WTC11 (cell line): ENCODE data around the gene DNAJC17. TPM values are rescaled to one million over a fixed set of nuclear protein-coding genes. Genes with fewer than 3 reads are reported as not detected.

Source experiments
- ATAC-seq: fragments of 200-7000 bp; cut with Tn5 transposase; 2 replicates; pipeline ENCODE4 v1.10.0; 2021; ENCODE audit warnings: mild to moderate bottlenecking, moderate library complexity
- CTCF ChIA-PET: fragments of 300-600 bp; sonication (Branson Sonifier 250); formaldehyde crosslinking; loops from one replicate; lab custom pipeline; 2021; ENCODE audit warnings: antibody characterized with exemption; lab: Charles Lee
- POLR2A ChIA-PET: fragments of 350-600 bp; sonication (Branson Sonifier 250); formaldehyde crosslinking; loops from one replicate; lab custom pipeline; 2021; ENCODE audit warnings: antibody characterized with exemption; lab: Charles Lee
- DNase-seq: peaks from one replicate; pipeline ENCODE4 v3.0.0; 2021; ENCODE audit warnings: low spot score
- H3K27ac Mint-ChIP-seq: 2 replicates; pipeline ENCODE4 v1.8.0; 2021; ENCODE audit warnings: mixed read lengths
- H3K27me3 Mint-ChIP-seq: 2 replicates; pipeline ENCODE4 v1.8.0; 2021; ENCODE audit warnings: low read depth, mild to moderate bottlenecking, moderate library complexity, mixed read lengths
- H3K36me3 Mint-ChIP-seq: 2 replicates; pipeline ENCODE4 v1.8.0; 2021; ENCODE audit warnings: mixed read lengths
- H3K4me1 Mint-ChIP-seq: 2 replicates; pipeline ENCODE4 v1.8.0; 2022; ENCODE audit warnings: mixed read lengths
- H3K4me3 Mint-ChIP-seq: 2 replicates; pipeline ENCODE4 v1.8.0; 2021; ENCODE audit warnings: mild to moderate bottlenecking, moderate library complexity, mixed read lengths
- H3K9me3 Mint-ChIP-seq: 2 replicates; pipeline ENCODE4 v1.8.0; 2021; ENCODE audit warnings: mixed read lengths
- ATF6 ChIP-seq: sonication (generic); formaldehyde crosslinking; IDR thresholded peaks from 2 replicates; pipeline ENCODE4 v1.8.1; 2023; ENCODE audit warnings: mild to moderate bottlenecking, missing genetic modification reagents
- CREM ChIP-seq: sonication (generic); formaldehyde crosslinking; IDR thresholded peaks from 2 replicates; pipeline ENCODE4 v1.8.1; 2022; ENCODE audit warnings: mild to moderate bottlenecking, missing genetic modification reagents, moderate library complexity
- ELF4 ChIP-seq: sonication (generic); formaldehyde crosslinking; IDR thresholded peaks from 2 replicates; pipeline ENCODE4 v1.8.1; 2022; ENCODE audit warnings: low read depth, mild to moderate bottlenecking, moderate library complexity, missing genetic modification reagents
- ETV6 ChIP-seq: sonication (generic); formaldehyde crosslinking; IDR thresholded peaks from 2 replicates; pipeline ENCODE4 v1.8.1; 2022; ENCODE audit warnings: mild to moderate bottlenecking, missing genetic modification reagents
- FOXK1 ChIP-seq: sonication (generic); formaldehyde crosslinking; IDR thresholded peaks from 2 replicates; pipeline ENCODE4 v1.8.0; 2022; ENCODE audit warnings: mild to moderate bottlenecking, moderate library complexity, missing genetic modification reagents
- HMGA2 ChIP-seq: fragments of 250-450 bp; sonication (Bioruptor Pico); IDR thresholded peaks from 2 replicates; pipeline ENCODE4 v1.4.0; 2021; ENCODE audit warnings: mild to moderate bottlenecking, moderate library complexity
- KAT7 ChIP-seq: sonication (generic); formaldehyde crosslinking; IDR thresholded peaks from 2 replicates; pipeline ENCODE4 v1.8.1; 2023; ENCODE audit warnings: missing genetic modification reagents, mild to moderate bottlenecking, borderline replicate concordance
- MYBL2 ChIP-seq: sonication (generic); formaldehyde crosslinking; IDR thresholded peaks from 2 replicates; pipeline ENCODE4 v1.8.1; 2023; ENCODE audit warnings: mild to moderate bottlenecking, moderate library complexity, missing genetic modification reagents
- NFATC4 ChIP-seq: fragments of 250-450 bp; sonication (Bioruptor Pico); IDR thresholded peaks from 2 replicates; pipeline ENCODE4 v1.9.0; 2021; ENCODE audit warnings: mild to moderate bottlenecking
- NR2C2 ChIP-seq: sonication (generic); formaldehyde crosslinking; IDR thresholded peaks from 2 replicates; pipeline ENCODE4 v1.8.0; 2022; ENCODE audit warnings: mild to moderate bottlenecking, missing genetic modification reagents
- OVOL2 ChIP-seq: fragments of 250-450 bp; sonication (Bioruptor Pico); IDR thresholded peaks from 2 replicates; pipeline ENCODE4 v1.9.0; 2021; ENCODE audit warnings: mild to moderate bottlenecking, borderline replicate concordance
- RELA ChIP-seq: sonication (generic); formaldehyde crosslinking; IDR thresholded peaks from 2 replicates; pipeline ENCODE4 v1.8.1; 2022; ENCODE audit warnings: missing genetic modification reagents, mild to moderate bottlenecking, borderline replicate concordance
- ZBTB43 ChIP-seq: sonication (generic); formaldehyde crosslinking; IDR thresholded peaks from 2 replicates; pipeline ENCODE4 v1.8.1; 2023; ENCODE audit warnings: mild to moderate bottlenecking, missing genetic modification reagents
- ZNF396 ChIP-seq: fragments of 250-450 bp; sonication (Bioruptor Pico); IDR thresholded peaks from 2 replicates; pipeline ENCODE4 v1.8.0; 2021; ENCODE audit warnings: mild to moderate bottlenecking, moderate library complexity, borderline replicate concordance
- total RNA-seq: library from RNA; stranded (reverse); gene quantifications from 3 replicates; pipeline ENCODE4 v1.2.3, GENCODE V29; 2021
- TF ChIP-seq, protein P1 (sequence below): sonication (generic); formaldehyde crosslinking; conservative IDR thresholded peaks from 2 replicates; pipeline ENCODE4 v1.8.1; 2022; ENCODE audit warnings: mild to moderate bottlenecking, missing genetic modification reagents
- TF ChIP-seq, protein P2 (sequence below): fragments of 250-450 bp; sonication (Bioruptor Pico); IDR thresholded peaks from 2 replicates; pipeline ENCODE4 v1.8.0; 2021; ENCODE audit warnings: mild to moderate bottlenecking
- TF ChIP-seq, protein P3 (sequence below): sonication (generic); formaldehyde crosslinking; IDR thresholded peaks from 2 replicates; pipeline ENCODE4 v1.8.1; 2022; ENCODE audit warnings: low read depth, missing genetic modification reagents, borderline replicate concordance
- TF ChIP-seq, protein P4 (sequence below): sonication (generic); formaldehyde crosslinking; IDR thresholded peaks from 2 replicates; pipeline ENCODE4 v1.8.1; 2023; ENCODE audit warnings: mild to moderate bottlenecking, moderate library complexity, missing genetic modification reagents
- TF ChIP-seq, protein P5 (sequence below): fragments of 250-450 bp; sonication (Bioruptor Pico); conservative IDR thresholded peaks from 2 replicates; pipeline ENCODE4 v1.9.0; 2021; ENCODE audit warnings: mild to moderate bottlenecking
- TF ChIP-seq, protein P6 (sequence below): fragments of 250-450 bp; sonication (Bioruptor Pico); IDR thresholded peaks from 2 replicates; pipeline ENCODE4 v1.9.0; 2021; ENCODE audit warnings: mild to moderate bottlenecking

DNAJC17 gene
- total RNA-seq, 1 experiment from 2014 or later, result 49.8 TPM

GRCh38 chr15:40789119-40789518 lies 18.2 kb downstream of the DNAJC17 start:
- H3K4me1 Mint-ChIP-seq, result peaks cover 58% of the 10 kb centered on the region
- ATAC-seq (no peak), DNase-seq (no peak)
- H3K9me3 Mint-ChIP-seq, result no peaks in the 10 kb centered on the region
- no peak overlapping the region for H3K4me3 Mint-ChIP-seq
- peak overlapping the region; percentile 17; the same call in 1 of the 2 replicates for H3K27ac Mint-ChIP-seq
- peaks cover 10% of the 10 kb centered on the region for H3K36me3 Mint-ChIP-seq
- ChIA-PET POLR2A (interaction anchor here (0.6 kb wide), 1 partner anchor 65 kb away, joined by 3 read pairs; no protein-coding TSS in a partner anchor), CTCF (interaction anchor here (0.6 to 2.2 kb wide), 9 partner anchors 11 to 200 kb away, joined by 3 to 9 read pairs (median 4); partner anchors contain the start of gene VPS18)
- TF ChIP-seq, protein P1, sequence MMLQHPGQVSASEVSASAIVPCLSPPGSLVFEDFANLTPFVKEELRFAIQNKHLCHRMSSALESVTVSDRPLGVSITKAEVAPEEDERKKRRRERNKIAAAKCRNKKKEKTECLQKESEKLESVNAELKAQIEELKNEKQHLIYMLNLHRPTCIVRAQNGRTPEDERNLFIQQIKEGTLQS (CRISPR knock-in tag), result no peak
- no peak for TF ChIP-seq CREM (CRISPR knock-in tag)
- no peak for TF ChIP-seq OVOL2 (CRISPR knock-in tag)
- H3K27me3 Mint-ChIP-seq, result no peaks in the 10 kb centered on the region

GRCh38 chr15:40787991-40788390 lies 19.3 kb downstream of the DNAJC17 start:
- ChIA-PET POLR2A (interaction anchor here (0.7 to 1.6 kb wide), 6 partner anchors 9 to 342 kb away, joined by 3 to 7 read pairs (median 3); partner anchors contain the start of gene SPINT1), CTCF (interaction anchor here (0.6 to 4.0 kb wide), 15 partner anchors 9 to 193 kb away, joined by 3 to 65 read pairs (median 4); partner anchors contain the start of genes SPINT1 and VPS18)
- Mint-ChIP-seq H3K27me3 (no peaks in the 10 kb centered on the region), H3K27ac (peak overlapping the region; percentile 95), H3K4me3 (peak overlapping the region; percentile 25; the same call in 1 of the 2 replicates), H3K36me3 (peaks cover 6% of the 10 kb centered on the region; the same call in 1 of the 2 replicates), H3K4me1 (peaks cover 54% of the 10 kb centered on the region), H3K9me3 (no peaks in the 10 kb centered on the region)
- TF ChIP-seq HMGA2 (CRISPR knock-in tag) (no peak), RELA (no peak), NFATC4 (no peak), MYBL2 (no peak), ZBTB43 (no peak), ZNF396 (CRISPR knock-in tag) (no peak), NR2C2 (CRISPR knock-in tag) (no peak), ELF4 (no peak), FOXK1 (CRISPR knock-in tag) (no peak), KAT7 (CRISPR knock-in tag) (no peak), ETV6 (CRISPR knock-in tag) (no peak), ATF6 (no peak)
- TF ChIP-seq, protein P2, sequence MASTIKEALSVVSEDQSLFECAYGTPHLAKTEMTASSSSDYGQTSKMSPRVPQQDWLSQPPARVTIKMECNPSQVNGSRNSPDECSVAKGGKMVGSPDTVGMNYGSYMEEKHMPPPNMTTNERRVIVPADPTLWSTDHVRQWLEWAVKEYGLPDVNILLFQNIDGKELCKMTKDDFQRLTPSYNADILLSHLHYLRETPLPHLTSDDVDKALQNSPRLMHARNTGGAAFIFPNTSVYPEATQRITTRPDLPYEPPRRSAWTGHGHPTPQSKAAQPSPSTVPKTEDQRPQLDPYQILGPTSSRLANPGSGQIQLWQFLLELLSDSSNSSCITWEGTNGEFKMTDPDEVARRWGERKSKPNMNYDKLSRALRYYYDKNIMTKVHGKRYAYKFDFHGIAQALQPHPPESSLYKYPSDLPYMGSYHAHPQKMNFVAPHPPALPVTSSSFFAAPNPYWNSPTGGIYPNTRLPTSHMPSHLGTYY (CRISPR knock-in tag), result no peak
- TF ChIP-seq, protein P3, sequence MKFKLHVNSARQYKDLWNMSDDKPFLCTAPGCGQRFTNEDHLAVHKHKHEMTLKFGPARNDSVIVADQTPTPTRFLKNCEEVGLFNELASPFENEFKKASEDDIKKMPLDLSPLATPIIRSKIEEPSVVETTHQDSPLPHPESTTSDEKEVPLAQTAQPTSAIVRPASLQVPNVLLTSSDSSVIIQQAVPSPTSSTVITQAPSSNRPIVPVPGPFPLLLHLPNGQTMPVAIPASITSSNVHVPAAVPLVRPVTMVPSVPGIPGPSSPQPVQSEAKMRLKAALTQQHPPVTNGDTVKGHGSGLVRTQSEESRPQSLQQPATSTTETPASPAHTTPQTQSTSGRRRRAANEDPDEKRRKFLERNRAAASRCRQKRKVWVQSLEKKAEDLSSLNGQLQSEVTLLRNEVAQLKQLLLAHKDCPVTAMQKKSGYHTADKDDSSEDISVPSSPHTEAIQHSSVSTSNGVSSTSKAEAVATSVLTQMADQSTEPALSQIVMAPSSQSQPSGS (CRISPR knock-in tag), result no peak
- TF ChIP-seq, protein P4, sequence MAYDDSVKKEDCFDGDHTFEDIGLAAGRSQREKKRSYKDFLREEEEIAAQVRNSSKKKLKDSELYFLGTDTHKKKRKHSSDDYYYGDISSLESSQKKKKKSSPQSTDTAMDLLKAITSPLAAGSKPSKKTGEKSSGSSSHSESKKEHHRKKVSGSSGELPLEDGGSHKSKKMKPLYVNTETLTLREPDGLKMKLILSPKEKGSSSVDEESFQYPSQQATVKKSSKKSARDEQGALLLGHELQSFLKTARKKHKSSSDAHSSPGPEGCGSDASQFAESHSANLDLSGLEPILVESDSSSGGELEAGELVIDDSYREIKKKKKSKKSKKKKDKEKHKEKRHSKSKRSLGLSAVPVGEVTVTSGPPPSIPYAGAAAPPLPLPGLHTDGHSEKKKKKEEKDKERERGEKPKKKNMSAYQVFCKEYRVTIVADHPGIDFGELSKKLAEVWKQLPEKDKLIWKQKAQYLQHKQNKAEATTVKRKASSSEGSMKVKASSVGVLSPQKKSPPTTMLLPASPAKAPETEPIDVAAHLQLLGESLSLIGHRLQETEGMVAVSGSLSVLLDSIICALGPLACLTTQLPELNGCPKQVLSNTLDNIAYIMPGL (CRISPR knock-in tag), result no peak
- TF ChIP-seq, protein P5, sequence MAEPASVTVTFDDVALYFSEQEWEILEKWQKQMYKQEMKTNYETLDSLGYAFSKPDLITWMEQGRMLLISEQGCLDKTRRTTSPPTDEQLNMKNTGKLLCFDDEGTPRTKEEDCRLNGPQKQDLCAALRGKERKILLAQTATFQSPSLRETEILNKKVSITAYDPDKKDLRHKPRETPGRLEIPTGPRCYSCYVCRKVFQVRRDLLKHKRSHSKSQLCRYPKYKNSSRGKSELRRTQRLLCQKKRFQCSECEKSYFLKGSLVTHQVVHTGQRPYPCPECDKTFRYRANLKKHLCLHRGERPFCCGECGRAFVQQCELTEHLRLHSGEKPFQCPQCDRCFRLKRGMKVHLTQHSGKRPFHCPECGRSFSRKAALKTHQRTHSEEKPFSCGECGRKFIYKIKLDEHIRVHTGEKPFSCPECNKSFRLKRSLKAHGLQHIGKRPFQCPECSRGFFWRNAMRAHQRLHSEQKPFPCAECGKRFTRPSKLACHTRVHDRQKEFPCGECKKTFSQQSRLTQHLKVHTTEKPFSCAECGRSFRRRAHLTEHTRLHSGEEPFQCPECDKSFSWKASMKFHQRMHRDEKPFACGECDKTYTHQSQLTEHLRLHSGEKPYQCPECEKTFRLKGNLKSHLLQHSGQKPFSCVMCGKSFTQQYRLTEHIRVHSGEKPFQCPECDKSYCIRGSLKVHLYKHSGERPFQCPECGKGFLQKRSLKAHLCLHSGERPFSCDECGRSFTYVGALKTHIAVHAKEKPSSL (CRISPR knock-in tag), result no peak
- TF ChIP-seq, protein P1 (CRISPR knock-in tag), result no peak
- TF ChIP-seq, protein P6, sequence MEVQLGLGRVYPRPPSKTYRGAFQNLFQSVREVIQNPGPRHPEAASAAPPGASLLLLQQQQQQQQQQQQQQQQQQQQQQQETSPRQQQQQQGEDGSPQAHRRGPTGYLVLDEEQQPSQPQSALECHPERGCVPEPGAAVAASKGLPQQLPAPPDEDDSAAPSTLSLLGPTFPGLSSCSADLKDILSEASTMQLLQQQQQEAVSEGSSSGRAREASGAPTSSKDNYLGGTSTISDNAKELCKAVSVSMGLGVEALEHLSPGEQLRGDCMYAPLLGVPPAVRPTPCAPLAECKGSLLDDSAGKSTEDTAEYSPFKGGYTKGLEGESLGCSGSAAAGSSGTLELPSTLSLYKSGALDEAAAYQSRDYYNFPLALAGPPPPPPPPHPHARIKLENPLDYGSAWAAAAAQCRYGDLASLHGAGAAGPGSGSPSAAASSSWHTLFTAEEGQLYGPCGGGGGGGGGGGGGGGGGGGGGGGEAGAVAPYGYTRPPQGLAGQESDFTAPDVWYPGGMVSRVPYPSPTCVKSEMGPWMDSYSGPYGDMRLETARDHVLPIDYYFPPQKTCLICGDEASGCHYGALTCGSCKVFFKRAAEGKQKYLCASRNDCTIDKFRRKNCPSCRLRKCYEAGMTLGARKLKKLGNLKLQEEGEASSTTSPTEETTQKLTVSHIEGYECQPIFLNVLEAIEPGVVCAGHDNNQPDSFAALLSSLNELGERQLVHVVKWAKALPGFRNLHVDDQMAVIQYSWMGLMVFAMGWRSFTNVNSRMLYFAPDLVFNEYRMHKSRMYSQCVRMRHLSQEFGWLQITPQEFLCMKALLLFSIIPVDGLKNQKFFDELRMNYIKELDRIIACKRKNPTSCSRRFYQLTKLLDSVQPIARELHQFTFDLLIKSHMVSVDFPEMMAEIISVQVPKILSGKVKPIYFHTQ (CRISPR knock-in tag), result no peak
- ATAC-seq (peak; percentile 18), DNase-seq (no peak)
